ENCODE measurements around the gene PNMA1.

PNMA1 gene

DNA sequence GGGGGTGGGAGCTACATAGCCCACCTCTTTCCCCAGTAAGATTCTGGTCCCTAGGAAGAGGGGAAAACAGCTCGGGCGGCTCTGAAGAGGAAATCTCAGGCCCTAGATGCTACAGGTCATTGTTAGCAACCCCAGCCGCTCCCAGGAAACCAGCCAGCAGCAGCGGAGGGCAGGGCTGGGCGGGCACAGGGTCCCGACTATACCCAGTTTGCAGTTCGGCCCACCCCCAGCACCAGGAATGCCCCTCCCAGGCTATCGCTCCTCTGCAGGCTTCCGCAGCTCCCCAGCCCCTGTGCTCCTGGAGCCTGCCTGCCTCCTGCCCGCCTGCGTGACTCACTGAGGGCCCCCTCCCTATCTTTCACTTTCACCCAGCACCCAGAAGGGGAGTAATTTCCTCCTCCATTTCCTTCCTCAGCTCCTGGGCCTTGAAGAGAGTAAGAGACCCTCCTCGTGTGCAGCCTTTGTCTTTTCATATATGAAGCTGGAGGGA lies 27.2 kb upstream of the PNMA1 start:
- TF ChIP-seq, protein P1, sequence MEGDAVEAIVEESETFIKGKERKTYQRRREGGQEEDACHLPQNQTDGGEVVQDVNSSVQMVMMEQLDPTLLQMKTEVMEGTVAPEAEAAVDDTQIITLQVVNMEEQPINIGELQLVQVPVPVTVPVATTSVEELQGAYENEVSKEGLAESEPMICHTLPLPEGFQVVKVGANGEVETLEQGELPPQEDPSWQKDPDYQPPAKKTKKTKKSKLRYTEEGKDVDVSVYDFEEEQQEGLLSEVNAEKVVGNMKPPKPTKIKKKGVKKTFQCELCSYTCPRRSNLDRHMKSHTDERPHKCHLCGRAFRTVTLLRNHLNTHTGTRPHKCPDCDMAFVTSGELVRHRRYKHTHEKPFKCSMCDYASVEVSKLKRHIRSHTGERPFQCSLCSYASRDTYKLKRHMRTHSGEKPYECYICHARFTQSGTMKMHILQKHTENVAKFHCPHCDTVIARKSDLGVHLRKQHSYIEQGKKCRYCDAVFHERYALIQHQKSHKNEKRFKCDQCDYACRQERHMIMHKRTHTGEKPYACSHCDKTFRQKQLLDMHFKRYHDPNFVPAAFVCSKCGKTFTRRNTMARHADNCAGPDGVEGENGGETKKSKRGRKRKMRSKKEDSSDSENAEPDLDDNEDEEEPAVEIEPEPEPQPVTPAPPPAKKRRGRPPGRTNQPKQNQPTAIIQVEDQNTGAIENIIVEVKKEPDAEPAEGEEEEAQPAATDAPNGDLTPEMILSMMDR (IDR thresholded peaks at IDR 0.05; ENCODE audit: borderline replicate concordance, control extremely low read depth, extremely low read depth, insufficient read depth, missing control alignments): no peak
- in situ Hi-C loops (cut with MboI; ENCODE audit: low sequenced_read_pairs, unreplicated experiment): loop anchor here (25.0 kb wide), 1 partner anchor 296 kb away; no protein-coding TSS in a partner anchor
- peak; percentile 80 for DNase-seq (ENCODE audit: low spot score)

DNA sequence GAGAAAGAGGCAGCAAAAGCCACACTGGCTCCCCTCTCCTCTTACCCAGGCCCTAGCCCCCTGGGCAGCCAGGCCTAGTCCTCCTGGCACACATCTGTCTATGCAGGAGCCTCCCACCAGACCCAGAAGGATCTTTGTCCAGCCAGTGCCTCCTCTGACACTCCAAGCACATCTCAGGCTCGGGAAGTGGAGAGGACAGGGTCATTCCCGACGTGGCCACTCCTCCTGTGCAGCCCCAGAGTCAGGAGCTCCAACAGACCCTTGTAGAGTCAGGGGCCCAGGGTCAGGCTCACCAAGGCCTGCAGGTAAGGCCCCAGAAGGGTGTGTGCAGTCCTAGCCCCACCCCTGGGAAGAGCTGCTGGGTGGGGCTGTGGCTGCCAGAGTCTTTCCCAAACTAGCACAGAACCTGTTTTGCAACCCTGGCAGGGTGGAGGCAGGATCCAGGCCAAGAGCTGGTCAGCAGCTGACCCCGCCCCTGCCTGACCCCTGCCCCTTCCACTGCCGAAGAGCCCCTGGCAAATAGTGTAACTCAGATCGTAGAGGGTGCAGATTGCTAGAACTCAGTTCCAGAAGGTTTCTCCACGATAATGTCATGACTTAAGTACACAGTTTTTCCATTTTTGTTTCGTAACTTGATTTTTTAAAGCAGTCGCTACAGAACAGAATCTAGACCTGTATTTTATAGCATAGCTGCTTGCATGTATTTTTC lies 26.6 kb upstream of the PNMA1 start:
- no peak for DNase-seq (ENCODE audit: low spot score)
- in situ Hi-C loops (cut with MboI; ENCODE audit: low sequenced_read_pairs, unreplicated experiment): loop anchor here (25.0 kb wide), 1 partner anchor 297 kb away; no protein-coding TSS in a partner anchor
- TF ChIP-seq, protein P1 (IDR thresholded peaks at IDR 0.05; ENCODE audit: borderline replicate concordance, control extremely low read depth, extremely low read depth, insufficient read depth, missing control alignments): no peak

DNA sequence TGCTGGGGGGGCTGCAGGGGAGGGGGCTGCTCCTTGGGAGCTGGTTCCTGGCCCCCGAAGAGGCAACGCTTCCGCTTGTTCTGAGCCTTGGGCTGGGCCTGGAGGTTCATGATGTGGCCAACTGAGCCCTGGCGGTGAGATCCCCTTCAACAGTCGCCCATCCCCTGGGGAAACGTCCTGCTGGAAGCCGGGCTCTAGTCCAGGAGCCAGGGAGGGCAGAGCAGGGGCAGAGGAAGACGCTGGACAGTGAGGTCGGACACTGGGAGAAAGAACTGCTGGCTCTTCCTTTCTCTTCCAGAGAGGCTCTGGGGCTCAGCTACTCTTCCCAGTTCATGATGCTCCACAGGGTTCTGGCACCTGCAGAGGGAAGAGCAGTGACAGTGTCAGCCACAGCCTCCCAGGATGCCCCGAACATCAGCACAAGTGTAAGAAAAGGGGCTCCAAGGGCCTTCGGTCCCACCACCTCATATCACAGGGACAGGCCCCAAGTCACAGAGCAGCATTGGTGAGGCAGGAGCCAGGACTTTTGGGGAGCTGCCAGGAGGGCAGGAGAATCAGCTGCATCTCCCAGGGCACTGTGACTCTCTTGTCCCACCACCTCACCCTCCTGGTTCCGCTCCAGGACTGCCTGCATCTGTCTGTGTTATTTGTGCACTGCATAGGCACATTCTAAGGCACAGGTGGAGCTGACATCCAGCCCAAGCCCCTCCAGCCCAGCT lies 25.9 kb upstream of the PNMA1 start:
- in situ Hi-C loops (cut with MboI; ENCODE audit: low sequenced_read_pairs, unreplicated experiment): loop anchor here (25.0 kb wide), 1 partner anchor 297 kb away; no protein-coding TSS in a partner anchor
- TF ChIP-seq, protein P1 (IDR thresholded peaks at IDR 0.05; ENCODE audit: borderline replicate concordance, control extremely low read depth, extremely low read depth, insufficient read depth, missing control alignments): no peak
- DNase-seq (ENCODE audit: low spot score): no peak

DNA sequence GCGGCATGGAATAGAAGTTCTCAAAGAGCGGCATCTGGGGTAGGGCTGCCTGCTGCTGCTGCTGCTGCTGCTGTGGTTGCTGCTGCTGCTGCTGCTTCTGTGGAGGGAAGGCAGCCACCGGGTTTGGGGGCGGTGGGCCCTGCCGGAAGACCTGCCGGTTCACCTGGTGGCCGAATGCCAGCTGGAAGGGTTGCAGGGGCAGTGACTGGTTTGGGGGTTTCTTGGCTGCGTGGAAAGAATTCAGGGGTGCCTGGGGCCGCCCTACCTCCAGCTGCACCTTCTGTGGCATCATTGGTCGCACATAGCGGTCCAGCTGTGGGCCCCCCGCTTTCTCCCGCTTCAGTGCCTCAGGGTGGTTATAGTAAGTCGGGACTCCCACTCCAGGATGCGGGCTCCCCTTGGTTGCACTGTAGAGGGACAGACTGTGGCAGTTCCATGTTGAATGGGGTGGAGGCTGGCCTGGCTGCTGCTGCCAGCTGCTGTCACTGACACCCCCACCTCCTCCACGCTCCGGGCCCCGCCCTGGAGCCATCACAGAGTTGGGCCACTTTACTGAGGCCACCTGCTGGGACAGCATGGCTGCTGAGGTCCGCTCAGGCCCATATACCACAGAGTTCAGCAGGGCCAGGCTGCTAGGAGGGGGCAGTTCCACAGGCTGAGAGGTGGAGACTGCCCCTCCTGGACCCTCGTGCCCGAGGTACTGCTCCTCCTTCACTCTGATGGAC lies 25.2 kb upstream of the PNMA1 start:
- TF ChIP-seq, protein P1 (IDR thresholded peaks at IDR 0.05; ENCODE audit: borderline replicate concordance, control extremely low read depth, extremely low read depth, insufficient read depth, missing control alignments): no peak
- DNase-seq (ENCODE audit: low spot score): no peak
- in situ Hi-C loops (cut with MboI; ENCODE audit: low sequenced_read_pairs, unreplicated experiment): loop anchor here (25.0 kb wide), 1 partner anchor 298 kb away; no protein-coding TSS in a partner anchor

DNA sequence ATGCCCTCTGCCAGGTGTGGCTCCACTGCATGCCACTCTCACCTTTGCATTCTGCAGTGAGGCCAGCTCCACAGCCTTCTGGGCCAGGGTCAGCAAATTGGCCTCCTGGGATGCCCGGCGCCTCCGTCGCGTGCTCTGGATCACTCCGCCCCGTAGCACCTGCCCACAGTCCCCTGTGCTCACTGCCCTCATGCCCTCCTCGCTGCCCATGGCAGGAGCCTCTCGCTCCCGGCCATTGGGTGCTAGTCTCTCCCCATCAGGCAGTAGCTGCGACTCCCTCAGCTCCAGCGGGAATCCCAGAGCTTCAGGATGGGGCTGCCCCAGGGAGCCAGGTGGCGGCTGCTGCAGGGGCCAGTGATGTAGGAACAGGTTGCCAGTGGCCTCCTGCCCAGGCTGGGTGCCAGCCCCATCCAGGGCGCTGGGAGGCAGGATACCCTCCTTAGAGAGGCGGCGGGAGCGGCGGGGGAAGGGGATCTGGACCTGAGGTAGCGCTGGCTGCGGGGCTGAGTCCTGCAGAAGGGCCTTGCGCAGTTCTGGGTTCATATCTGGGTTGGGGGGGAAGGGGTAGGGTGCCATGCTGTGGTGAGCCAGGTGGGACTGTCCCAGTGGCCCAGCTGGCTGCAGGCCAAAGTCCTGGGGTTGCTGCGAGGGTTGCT lies 24.5 kb upstream of the PNMA1 start:
- in situ Hi-C loops (cut with MboI; ENCODE audit: low sequenced_read_pairs, unreplicated experiment): loop anchor here (25.0 kb wide), 1 partner anchor 299 kb away; no protein-coding TSS in a partner anchor
- TF ChIP-seq, protein P1 (IDR thresholded peaks at IDR 0.05; ENCODE audit: borderline replicate concordance, control extremely low read depth, extremely low read depth, insufficient read depth, missing control alignments): no peak

More for the DNA sequence above, 24.5 kb upstream of the PNMA1 start:
- no peak for DNase-seq (ENCODE audit: low spot score)

Data from GM13976 (cell line).